CD1c-positive myeloid dendritic cell (primary cell): Measurements from ENCODE around the gene GMEB1.
A peak's percentile ranks its signal among the peaks of the same experiment; 100 is the strongest.
"Not testable (repeated sequence)": the region's sequence is repeated elsewhere in the genome, so short reads cannot be mapped to it uniquely, and the experiment has no call there.

ENCODE experiments used
- DNase-seq: peaks from one replicate; pipeline ENCODE4 v3.0.0-alpha.2; 2016; ENCODE audit errors: extremely low spot score

The GMEB1 gene

GRCh38 chr1:28668191-28668955, at the start of gene GMEB1:
TSS of gene GMEB1 (plus strand) at chr1:28668784. CDS start at chr1:28683613, 14,829 bp downstream.
- DNase-seq = peak; percentile 93

- no peak for DNase-seq
These were observed 36.9 kb upstream of the GMEB1 start for GRCh38 chr1:28631713-28632112.

- no peak for DNase-seq
These were observed 36.0 kb upstream of the GMEB1 start for GRCh38 chr1:28632560-28632959.

- DNase-seq = peak; percentile 11
These were observed 27.8 kb upstream of the GMEB1 start for GRCh38 chr1:28640766-28641165.

GRCh38 chr1:28642056-28642846, 26.3 kb upstream of the GMEB1 start:
- peak; percentile 16 for DNase-seq

- peak; percentile 99 for DNase-seq
These were observed 25.5 kb upstream of the GMEB1 start, which contains the start of gene TAF12 for GRCh38 chr1:28642847-28643635. TSS of gene TAF12 (minus strand) at chr1:28643067. CDS start at chr1:28622081, 20,986 bp downstream.

- DNase-seq = no peak
These were observed 24.1 kb upstream of the GMEB1 start for GRCh38 chr1:28644494-28644893.

GRCh38 chr1:28645406-28645805, 23.2 kb upstream of the GMEB1 start:
- DNase-seq = not testable (repeated sequence)

- no peak for DNase-seq
These were observed 22.5 kb upstream of the GMEB1 start for GRCh38 chr1:28646040-28646439.

- DNase-seq = peak; percentile 94
These were observed 20.5 kb upstream of the GMEB1 start for GRCh38 chr1:28648008-28648473.

GRCh38 chr1:28648474-28649198, 19.9 kb upstream of the GMEB1 start, which contains the start of gene RNU11:
TSS of gene RNU11 (plus strand) at chr1:28648600.
- peak; percentile 98 for DNase-seq

- not testable (repeated sequence) for DNase-seq
These were observed 15.5 kb upstream of the GMEB1 start for GRCh38 chr1:28653063-28653462.

GRCh38 chr1:28653870-28654269, 14.7 kb upstream of the GMEB1 start:
- DNase-seq = peak; percentile 26

- not testable (repeated sequence) for DNase-seq
These were observed 12.9 kb upstream of the GMEB1 start for GRCh38 chr1:28655448-28656311.

GRCh38 chr1:28656335-28656734, 12.2 kb upstream of the GMEB1 start:
- DNase-seq = no peak

- no peak for DNase-seq
These were observed 4.6 kb upstream of the GMEB1 start for GRCh38 chr1:28663871-28664470.

- no peak for DNase-seq
These were observed 1.8 kb upstream of the GMEB1 start for GRCh38 chr1:28666806-28667205.

GRCh38 chr1:28668956-28669723, 556 bp downstream of the GMEB1 start:
- peak; percentile 78 for DNase-seq

- no peak for DNase-seq
These were observed 2.7 kb downstream of the GMEB1 start for GRCh38 chr1:28671254-28671780.
